Rectal smooth muscle tissue (tissue), 1 donor: Measurements from ENCODE around the gene OR2G6.
"Not testable (repeated sequence)": the region's sequence is repeated elsewhere in the genome, so short reads cannot be mapped to it uniquely, and the experiment has no call there.

ENCODE experiments used
- H3K27ac ChIP-seq: one replicate; pipeline ENCODE4 v1.7.0; 2013; ENCODE audit warnings: low read depth, low read length, inconsistent platforms
- H3K27me3 ChIP-seq: one replicate; pipeline ENCODE4 v1.7.0; 2013; ENCODE audit warnings: low read length; ENCODE audit not compliant: control insufficient read depth, insufficient read depth
- H3K36me3 ChIP-seq: one replicate; pipeline ENCODE4 v1.7.0; 2013; ENCODE audit warnings: low read length; ENCODE audit not compliant: control insufficient read depth, insufficient read depth
- H3K4me1 ChIP-seq: one replicate; pipeline ENCODE4 v1.7.0; 2013; ENCODE audit warnings: low read length; ENCODE audit not compliant: control insufficient read depth, insufficient read depth
- H3K4me3 ChIP-seq: one replicate; pipeline ENCODE4 v1.7.0; 2013; ENCODE audit warnings: low read length
- H3K9ac ChIP-seq: one replicate; pipeline ENCODE4 v1.7.0; 2013; ENCODE audit warnings: low read length

The OR2G6 gene

DNA sequence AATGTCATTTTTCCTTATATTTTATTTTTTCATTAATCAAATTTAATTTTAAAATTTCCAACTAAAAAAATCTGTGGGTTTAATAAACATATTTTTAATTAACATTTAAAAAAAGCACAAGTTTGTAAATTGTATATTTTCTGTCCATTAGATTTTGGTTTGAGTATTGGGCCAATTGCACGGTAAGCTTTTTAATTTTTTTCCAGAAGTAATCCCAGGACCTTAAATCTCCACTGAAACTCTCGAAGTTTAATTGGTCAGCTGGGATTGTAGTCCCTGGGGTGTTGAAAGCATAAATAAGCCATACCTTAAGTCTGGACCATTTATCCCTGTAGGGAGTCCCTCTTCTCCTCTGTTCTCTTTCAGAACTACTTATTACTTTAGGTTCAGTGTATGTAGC lies at the start of gene OR2G6:
Gene OR2G6, plus strand, starts transcription at position 301 of the 400 bp plus-strand sequence. CDS start 13,574 bp downstream, outside the sequence.
- not testable (repeated sequence) for H3K27ac ChIP-seq, H3K4me3 ChIP-seq, H3K9ac ChIP-seq

GRCh38 chr1:248459117-248459516 lies 48.8 kb upstream of the OR2G6 start:
- H3K4me3 ChIP-seq, H3K27ac ChIP-seq, H3K36me3 ChIP-seq, H3K4me1 ChIP-seq, H3K27me3 ChIP-seq, H3K9ac ChIP-seq: not testable (repeated sequence)

More for the DNA sequence above, at the start of gene OR2G6:
- H3K4me1 ChIP-seq, H3K36me3 ChIP-seq, H3K27me3 ChIP-seq: not testable (repeated sequence)

DNA sequence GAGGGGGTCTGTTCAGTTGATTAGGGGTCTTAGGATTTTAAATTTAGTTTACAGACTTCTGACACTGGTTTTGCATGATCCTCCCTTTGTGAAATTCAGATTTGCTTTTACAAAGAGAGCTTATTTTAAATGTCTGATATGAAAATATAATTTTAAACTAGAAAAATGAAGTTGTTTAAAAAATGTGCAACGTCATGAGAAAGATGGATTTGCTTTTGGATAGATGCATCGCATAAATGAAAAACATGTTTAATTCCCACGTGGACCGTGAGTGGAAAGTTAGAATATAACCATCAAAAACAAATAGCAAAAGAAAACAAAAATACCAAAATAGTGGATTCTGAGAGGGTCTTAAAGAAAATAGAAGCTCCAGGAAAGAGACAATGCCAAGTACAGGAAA lies 36.7 kb upstream of the OR2G6 start:
- Histone ChIP-seq H3K9ac (no peak overlapping the region), H3K27me3 (no peaks in the 10 kb centered on the region), H3K4me1 (no peaks in the 10 kb centered on the region), H3K4me3 (no peak overlapping the region), H3K36me3 (no peaks in the 10 kb centered on the region), H3K27ac (no peak overlapping the region)

DNA sequence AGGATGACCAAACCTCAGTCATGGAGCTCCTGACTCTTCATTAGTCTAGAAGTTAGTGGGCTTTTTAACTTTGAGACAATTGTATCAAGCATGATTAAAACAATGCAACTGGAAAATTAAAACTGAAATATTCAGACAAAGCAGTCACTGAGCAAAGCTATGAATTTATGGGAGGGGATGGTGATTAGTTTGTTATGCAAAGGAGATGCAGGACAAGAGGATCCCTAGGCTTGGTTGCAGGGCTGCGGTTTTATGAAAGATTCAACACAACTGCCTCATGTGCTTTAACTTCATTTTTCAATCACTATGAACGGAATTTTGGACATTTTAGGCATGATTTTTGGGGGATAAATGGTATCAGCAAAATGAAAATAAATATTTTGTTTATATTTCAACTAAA lies 35.8 kb upstream of the OR2G6 start:
- not testable (repeated sequence) for H3K9ac ChIP-seq, H3K36me3 ChIP-seq, H3K4me1 ChIP-seq, H3K4me3 ChIP-seq, H3K27ac ChIP-seq, H3K27me3 ChIP-seq

DNA sequence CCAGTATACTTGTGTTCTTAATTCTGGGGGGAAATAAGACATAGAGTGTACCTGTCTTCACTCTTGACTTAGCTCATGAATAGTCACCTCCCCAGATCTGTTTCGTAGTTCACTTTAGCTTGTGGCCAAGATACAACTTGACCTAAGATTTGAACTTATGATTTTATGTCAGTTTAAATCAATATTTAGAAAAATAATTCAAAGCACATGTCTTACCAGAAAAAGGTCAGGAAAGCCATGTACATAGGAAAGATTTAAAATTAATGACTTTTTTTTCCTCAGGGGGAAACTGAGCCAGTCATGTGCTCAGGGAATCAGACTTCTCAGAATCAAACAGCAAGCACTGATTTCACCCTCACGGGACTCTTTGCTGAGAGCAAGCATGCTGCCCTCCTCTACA lies 34.8 kb upstream of the OR2G6 start, which contains the start of gene OR2T3:
Gene OR2T3, plus strand, starts transcription at position 301 of the 400 bp plus-strand sequence. Its CDS starts 0 bp downstream, at position 301.
- not testable (repeated sequence) for H3K4me1 ChIP-seq, H3K27ac ChIP-seq, H3K27me3 ChIP-seq, H3K4me3 ChIP-seq, H3K36me3 ChIP-seq, H3K9ac ChIP-seq

GRCh38 chr1:248475660-248476059 lies 32.2 kb upstream of the OR2G6 start:
- H3K9ac ChIP-seq, H3K27me3 ChIP-seq, H3K27ac ChIP-seq, H3K4me1 ChIP-seq, H3K4me3 ChIP-seq, H3K36me3 ChIP-seq: not testable (repeated sequence)

DNA sequence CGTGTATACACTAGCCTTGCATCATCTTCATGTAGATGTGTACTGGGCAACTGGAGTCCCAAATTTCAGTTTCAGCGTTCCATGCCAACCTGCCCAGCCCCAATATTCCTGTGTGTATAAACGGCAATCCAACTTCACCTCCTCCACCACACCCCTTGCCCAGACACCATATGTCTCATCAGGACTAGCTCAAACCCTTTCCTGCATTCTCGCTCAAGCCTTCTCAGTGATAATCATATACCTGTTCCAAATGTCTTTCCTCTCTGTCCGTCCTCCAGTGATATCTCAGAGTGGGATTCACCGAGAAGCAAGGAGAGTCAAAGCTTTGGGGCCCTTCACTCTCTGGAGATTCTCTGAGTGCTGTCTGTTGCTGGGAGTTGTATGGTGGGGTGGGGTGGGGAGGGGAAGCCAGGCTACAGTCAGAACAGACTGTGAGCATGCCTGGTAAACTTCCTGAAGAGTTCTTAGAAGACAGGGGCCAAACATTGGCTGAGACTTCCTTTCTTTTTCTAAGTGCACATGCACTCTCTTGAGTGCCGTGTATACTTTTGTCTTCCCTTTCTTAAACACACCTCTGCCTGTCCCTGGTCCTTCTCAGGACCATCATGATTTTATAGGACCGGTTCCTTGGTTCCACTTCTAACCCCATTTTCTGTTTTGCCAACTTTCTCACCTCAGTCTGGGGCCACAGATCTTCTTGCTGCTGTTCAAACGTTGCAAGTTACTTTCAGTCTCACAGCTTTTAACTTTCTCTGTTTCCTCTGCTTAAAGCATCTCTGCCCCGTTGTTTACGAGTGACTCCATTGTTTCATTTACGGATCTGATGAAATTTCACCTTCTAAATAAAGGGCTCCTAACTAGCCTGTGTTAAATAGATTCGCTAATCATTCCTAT lies 25.9 kb upstream of the OR2G6 start:
- not testable (repeated sequence) for H3K27ac ChIP-seq, H3K4me3 ChIP-seq, H3K9ac ChIP-seq, H3K36me3 ChIP-seq, H3K4me1 ChIP-seq, H3K27me3 ChIP-seq

GRCh38 chr1:248488289-248488688 lies 19.6 kb upstream of the OR2G6 start, which contains the start of gene OR2T5:
OR2T5 (plus strand) TSS chr1:248488589; CDS start chr1:248488589, 0 bp downstream.
- not testable (repeated sequence) for H3K4me1 ChIP-seq, H3K27ac ChIP-seq, H3K9ac ChIP-seq, H3K27me3 ChIP-seq, H3K4me3 ChIP-seq, H3K36me3 ChIP-seq

DNA sequence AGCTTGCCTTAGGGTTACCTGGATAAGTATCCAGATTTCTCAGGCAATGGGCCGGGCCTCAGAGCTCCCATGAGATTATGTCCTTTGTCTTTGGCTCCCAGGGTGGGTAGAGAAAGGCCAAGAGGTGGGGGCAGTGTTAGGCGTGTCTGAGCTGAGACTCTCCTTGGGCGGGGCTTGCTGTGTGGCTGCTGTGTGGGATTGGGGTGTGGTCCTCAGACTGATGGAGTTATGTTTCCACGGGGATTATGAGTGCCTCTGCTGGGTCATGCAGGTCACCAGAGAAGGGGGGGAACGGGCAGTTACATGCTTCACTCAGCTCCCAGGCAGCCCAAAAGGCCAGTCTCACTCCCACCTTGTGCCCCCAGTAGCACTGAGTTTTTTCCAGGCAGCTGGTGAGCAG lies 11.2 kb upstream of the OR2G6 start:
- H3K36me3 ChIP-seq, H3K4me1 ChIP-seq, H3K27me3 ChIP-seq, H3K27ac ChIP-seq, H3K4me3 ChIP-seq, H3K9ac ChIP-seq: not testable (repeated sequence)

- H3K9ac ChIP-seq, H3K27me3 ChIP-seq, H3K27ac ChIP-seq, H3K4me3 ChIP-seq, H3K4me1 ChIP-seq, H3K36me3 ChIP-seq: not testable (repeated sequence)
Measured at GRCh38 chr1:248500305-248501035, 7.4 kb upstream of the OR2G6 start.

- H3K36me3 ChIP-seq, H3K4me1 ChIP-seq, H3K9ac ChIP-seq, H3K4me3 ChIP-seq, H3K27ac ChIP-seq, H3K27me3 ChIP-seq: not testable (repeated sequence)
Measured at GRCh38 chr1:248510217-248510616, 2.3 kb downstream of the OR2G6 start.

GRCh38 chr1:248521856-248522255 lies 14.0 kb downstream of the OR2G6 start:
- Histone ChIP-seq H3K36me3 (no peaks in the 10 kb centered on the region), H3K4me1 (no peaks in the 10 kb centered on the region), H3K4me3 (no peak overlapping the region), H3K27me3 (no peaks in the 10 kb centered on the region), H3K9ac (no peak overlapping the region), H3K27ac (no peak overlapping the region)
